ENCODE results near the gene OR51B6.
"Not testable (repeated sequence)": the region's sequence is repeated elsewhere in the genome, so short reads cannot be mapped to it uniquely, and the experiment has no call there.

GRCh38 chr11:5366365-5366764 is 15.1 kb downstream of the OR51B6 start:
- TF ChIP-seq CTCF, POLR2A (IDR thresholded peaks at IDR 0.05): not testable (repeated sequence)

Measured in gastroesophageal sphincter (tissue), 3 donors.